Omental fat pad (tissue), 4 donors: ENCODE measurements around the gene ELFN2. TPM values are rescaled to one million over a fixed set of nuclear protein-coding genes. Genes with fewer than 3 reads are reported as not detected.

ENCODE experiments used
- ATAC-seq: fragments of 150-250 bp; one replicate; pipeline ENCODE4 v1.9.1; 2016; ENCODE audit warnings: mild to moderate bottlenecking, moderate library complexity; ENCODE audit not compliant: low FRiP score
- DNase-seq: peaks from one replicate; pipeline ENCODE4 v3.0.0-alpha.2; 2019; ENCODE audit warnings: low spot score
- CTCF ChIP-seq, 3 donors: fragments of 450-650 bp; IDR thresholded peaks; one replicate each; pipeline ENCODE4 v1.5.1; 2016 to 2017; ENCODE audit warnings: antibody characterized with exemption in 3 of 3, mild to moderate bottlenecking in 3 of 3, moderate library complexity in 2 of 3
- total RNA-seq, 4 donors: library from RNA; depleted of rRNA; stranded (reverse); fragments of >200 nt; gene quantifications; one replicate each; pipeline ENCODE4 v1.1.0, GENCODE V29; 2016

ELFN2 gene
- total RNA-seq, 4 donors from 2014 or later: 0.32 TPM; not detected in 3

DNA sequence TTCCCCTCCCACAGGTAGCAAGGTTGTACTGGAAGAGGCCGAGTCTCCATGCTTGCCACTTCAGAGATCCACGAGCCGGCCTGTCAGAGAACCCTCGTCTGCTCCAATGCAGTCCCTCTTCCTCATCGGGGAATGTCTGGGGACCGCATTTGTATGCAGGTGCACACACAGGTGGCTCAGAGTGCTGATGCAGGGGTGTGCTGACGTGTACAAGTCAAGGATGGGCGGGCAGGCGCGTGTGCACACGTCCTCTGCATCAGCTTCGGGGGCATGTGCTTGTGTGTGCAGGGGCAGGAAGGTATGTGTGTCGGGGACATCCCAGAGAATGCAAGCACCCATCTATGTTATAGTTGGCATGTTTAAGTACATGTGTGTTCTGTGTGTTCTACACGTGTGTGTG lies 49.4 kb downstream of the ELFN2 start:
- DNase-seq: no peak
- no peak for ATAC-seq
- TF ChIP-seq CTCF (IDR thresholded peaks at IDR 0.05): no peak

- no peak for DNase-seq
- no peak for TF ChIP-seq CTCF (IDR thresholded peaks at IDR 0.05)
Observed at GRCh38 chr22:37377138-37377537, 50.1 kb downstream of the ELFN2 start.

DNA sequence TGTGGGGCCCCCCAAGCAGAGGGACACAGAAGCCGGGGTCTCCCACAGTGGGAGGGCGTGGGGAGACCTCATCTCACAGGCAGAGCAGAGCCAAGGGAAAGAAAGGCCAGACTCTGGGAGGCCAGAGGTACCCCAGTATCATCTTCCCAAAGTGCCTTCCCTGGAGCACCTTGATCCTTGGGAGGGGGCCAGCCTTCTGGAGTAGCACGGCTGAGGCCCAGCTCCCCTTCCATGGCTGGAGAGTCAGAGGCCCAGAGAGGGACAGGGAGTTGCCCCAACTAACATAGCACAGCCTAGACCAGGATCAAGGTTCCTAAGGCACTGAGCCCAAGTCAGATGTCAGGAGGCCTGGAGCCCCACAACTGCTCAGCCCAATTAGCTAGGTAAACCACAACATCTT lies 50.6 kb downstream of the ELFN2 start:
- DNase-seq (no peak), ATAC-seq (no peak)
- no peak for TF ChIP-seq CTCF (IDR thresholded peaks at IDR 0.05)

More at GRCh38 chr22:37377138-37377537, 50.1 kb downstream of the ELFN2 start:
- ATAC-seq: no peak

DNA sequence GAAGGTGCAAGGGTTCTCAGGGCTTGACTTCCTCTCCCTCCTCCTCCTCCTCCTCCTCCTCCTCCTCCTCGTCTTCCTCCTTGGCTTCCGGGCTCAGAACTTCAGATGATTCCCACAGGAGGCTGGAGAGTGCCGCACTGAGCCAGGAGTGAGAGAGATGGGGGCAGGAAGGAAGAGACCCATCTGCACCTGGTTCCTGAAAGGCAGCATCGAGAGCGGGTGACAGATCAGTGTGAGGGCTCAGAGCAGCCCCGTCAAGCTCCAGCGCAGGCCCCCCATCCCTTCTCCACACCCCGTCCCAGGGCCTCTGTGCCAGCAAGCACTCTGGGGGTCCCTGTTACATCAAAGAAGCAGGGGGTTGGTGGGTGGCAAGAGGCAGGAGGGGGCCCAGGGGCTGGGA lies 51.5 kb downstream of the ELFN2 start:
- no peak for TF ChIP-seq CTCF (IDR thresholded peaks at IDR 0.05)
- DNase-seq (no peak), ATAC-seq (no peak)

GRCh38 chr22:37374571-37374970 lies 52.7 kb downstream of the ELFN2 start:
- ATAC-seq (no peak), DNase-seq (no peak)
- TF ChIP-seq CTCF (IDR thresholded peaks at IDR 0.05): no peak

GRCh38 chr22:37373451-37373850 lies 53.8 kb downstream of the ELFN2 start:
- DNase-seq (no peak), ATAC-seq (no peak)
- no peak for TF ChIP-seq CTCF (IDR thresholded peaks at IDR 0.05)

- no peak for TF ChIP-seq CTCF (IDR thresholded peaks at IDR 0.05)
- DNase-seq: no peak
- no peak for ATAC-seq
Observed at GRCh38 chr22:37371911-37372310, 55.4 kb downstream of the ELFN2 start.
